Measurements from ENCODE around the gene ANKMY1.

Gene ANKMY1

GRCh38 chr2:240510513-240511210 is 47.1 kb downstream of the ANKMY1 start:
- Histone ChIP-seq H3K9ac (ENCODE audit: low read depth in 1 of 2, low read length in 2 of 2) (no peak overlapping the region), H3K4me3 (ENCODE audit: low read depth in 1 of 2, low read length in 2 of 2) (no peak overlapping the region), H3K27me3 (ENCODE audit: control insufficient read depth in 1 of 2, insufficient read depth in 2 of 2, low read length in 2 of 2) (no peaks in the 10 kb centered on the region), H3K4me1 (ENCODE audit: control insufficient read depth in 1 of 2, insufficient read depth in 2 of 2, low read length in 2 of 2) (peaks cover 3 to 7% of the 10 kb centered on the region in 2 donors), H3K27ac (ENCODE audit: low read depth, low read length) (no peak overlapping the region), H3K36me3 (ENCODE audit: control insufficient read depth in 1 of 2, insufficient read depth in 2 of 2, low read length in 2 of 2) (peaks cover 0 to 30% of the 10 kb centered on the region in 2 donors), H3K9me3 (ENCODE audit: control insufficient read depth in 1 of 2, low read length in 2 of 2) (no peaks in the 10 kb centered on the region)

- Histone ChIP-seq H3K4me1 (ENCODE audit: control insufficient read depth in 1 of 2, insufficient read depth in 2 of 2, low read length in 2 of 2) (peaks cover 3 to 7% of the 10 kb centered on the region in 2 donors), H3K36me3 (ENCODE audit: control insufficient read depth in 1 of 2, insufficient read depth in 2 of 2, low read length in 2 of 2) (peaks cover 0 to 30% of the 10 kb centered on the region in 2 donors), H3K4me3 (ENCODE audit: low read depth in 1 of 2, low read length in 2 of 2) (no peak overlapping the region), H3K27ac (ENCODE audit: low read depth, low read length) (no peak overlapping the region), H3K27me3 (ENCODE audit: control insufficient read depth in 1 of 2, insufficient read depth in 2 of 2, low read length in 2 of 2) (no peaks in the 10 kb centered on the region), H3K9ac (ENCODE audit: low read depth in 1 of 2, low read length in 2 of 2) (no peak overlapping the region), H3K9me3 (ENCODE audit: control insufficient read depth in 1 of 2, low read length in 2 of 2) (no peaks in the 10 kb centered on the region)
Observed at GRCh38 chr2:240509667-240510512, 47.9 kb downstream of the ANKMY1 start.

GRCh38 chr2:240508832-240509545 is 48.8 kb downstream of the ANKMY1 start:
- Histone ChIP-seq H3K9ac (ENCODE audit: low read depth in 1 of 2, low read length in 2 of 2) (no peak overlapping the region), H3K4me1 (ENCODE audit: control insufficient read depth in 1 of 2, insufficient read depth in 2 of 2, low read length in 2 of 2) (peaks cover 1 to 4% of the 10 kb centered on the region in 2 donors), H3K27ac (ENCODE audit: low read depth, low read length) (no peak overlapping the region), H3K36me3 (ENCODE audit: control insufficient read depth in 1 of 2, insufficient read depth in 2 of 2, low read length in 2 of 2) (peaks cover 0 to 32% of the 10 kb centered on the region in 2 donors), H3K4me3 (ENCODE audit: low read depth in 1 of 2, low read length in 2 of 2) (no peak overlapping the region), H3K9me3 (ENCODE audit: control insufficient read depth in 1 of 2, low read length in 2 of 2) (no peaks in the 10 kb centered on the region), H3K27me3 (ENCODE audit: control insufficient read depth in 1 of 2, insufficient read depth in 2 of 2, low read length in 2 of 2) (no peaks in the 10 kb centered on the region)

- H3K4me1 ChIP-seq (ENCODE audit: control insufficient read depth in 1 of 2, insufficient read depth in 2 of 2, low read length in 2 of 2), result no peaks in the 10 kb centered on the region
- H3K9me3 ChIP-seq (ENCODE audit: control insufficient read depth in 1 of 2, low read length in 2 of 2), result no peaks in the 10 kb centered on the region
- H3K27me3 ChIP-seq (ENCODE audit: control insufficient read depth in 1 of 2, insufficient read depth in 2 of 2, low read length in 2 of 2), result no peaks in the 10 kb centered on the region
- H3K4me3 ChIP-seq (ENCODE audit: low read depth in 1 of 2, low read length in 2 of 2), result no peak overlapping the region
- H3K9ac ChIP-seq (ENCODE audit: low read depth in 1 of 2, low read length in 2 of 2), result no peak overlapping the region
- H3K27ac ChIP-seq (ENCODE audit: low read depth, low read length), result no peak overlapping the region
- peaks cover 0 to 35% of the 10 kb centered on the region in 2 donors for H3K36me3 ChIP-seq (ENCODE audit: control insufficient read depth in 1 of 2, insufficient read depth in 2 of 2, low read length in 2 of 2)
Observed at GRCh38 chr2:240507778-240508251, 50.0 kb downstream of the ANKMY1 start.

GRCh38 chr2:240507060-240507777 is 50.6 kb downstream of the ANKMY1 start:
- Histone ChIP-seq H3K4me3 (ENCODE audit: low read depth in 1 of 2, low read length in 2 of 2) (no peak overlapping the region), H3K27ac (ENCODE audit: low read depth, low read length) (no peak overlapping the region), H3K36me3 (ENCODE audit: control insufficient read depth in 1 of 2, insufficient read depth in 2 of 2, low read length in 2 of 2) (peaks cover 0 to 30% of the 10 kb centered on the region in 2 donors), H3K27me3 (ENCODE audit: control insufficient read depth in 1 of 2, insufficient read depth in 2 of 2, low read length in 2 of 2) (no peaks in the 10 kb centered on the region), H3K9ac (ENCODE audit: low read depth in 1 of 2, low read length in 2 of 2) (no peak overlapping the region), H3K9me3 (ENCODE audit: control insufficient read depth in 1 of 2, low read length in 2 of 2) (no peaks in the 10 kb centered on the region), H3K4me1 (ENCODE audit: control insufficient read depth in 1 of 2, insufficient read depth in 2 of 2, low read length in 2 of 2) (no peaks in the 10 kb centered on the region)

GRCh38 chr2:240506406-240507059 is 51.3 kb downstream of the ANKMY1 start:
- H3K27ac ChIP-seq (ENCODE audit: low read depth, low read length), result no peak overlapping the region
- no peaks in the 10 kb centered on the region for H3K4me1 ChIP-seq (ENCODE audit: control insufficient read depth in 1 of 2, insufficient read depth in 2 of 2, low read length in 2 of 2)
- H3K36me3 ChIP-seq (ENCODE audit: control insufficient read depth in 1 of 2, insufficient read depth in 2 of 2, low read length in 2 of 2), result peaks cover 0 to 23% of the 10 kb centered on the region in 2 donors
- no peaks in the 10 kb centered on the region for H3K9me3 ChIP-seq (ENCODE audit: control insufficient read depth in 1 of 2, low read length in 2 of 2)
- no peaks in the 10 kb centered on the region for H3K27me3 ChIP-seq (ENCODE audit: control insufficient read depth in 1 of 2, insufficient read depth in 2 of 2, low read length in 2 of 2)
- H3K4me3 ChIP-seq (ENCODE audit: low read depth in 1 of 2, low read length in 2 of 2), result no peak overlapping the region
- no peak overlapping the region for H3K9ac ChIP-seq (ENCODE audit: low read depth in 1 of 2, low read length in 2 of 2)

- Histone ChIP-seq H3K27ac (ENCODE audit: low read depth, low read length) (no peak overlapping the region), H3K27me3 (ENCODE audit: control insufficient read depth in 1 of 2, insufficient read depth in 2 of 2, low read length in 2 of 2) (no peaks in the 10 kb centered on the region), H3K9ac (ENCODE audit: low read depth in 1 of 2, low read length in 2 of 2) (no peak overlapping the region), H3K4me3 (ENCODE audit: low read depth in 1 of 2, low read length in 2 of 2) (no peak overlapping the region), H3K36me3 (ENCODE audit: control insufficient read depth in 1 of 2, insufficient read depth in 2 of 2, low read length in 2 of 2) (peaks cover 0 to 17% of the 10 kb centered on the region in 2 donors), H3K4me1 (ENCODE audit: control insufficient read depth in 1 of 2, insufficient read depth in 2 of 2, low read length in 2 of 2) (no peaks in the 10 kb centered on the region), H3K9me3 (ENCODE audit: control insufficient read depth in 1 of 2, low read length in 2 of 2) (no peaks in the 10 kb centered on the region)
Observed at GRCh38 chr2:240505910-240506309, 51.9 kb downstream of the ANKMY1 start.

- H3K9ac ChIP-seq (ENCODE audit: low read depth in 1 of 2, low read length in 2 of 2), result no peak overlapping the region
Observed at GRCh38 chr2:240503848-240504247, 53.9 kb downstream of the ANKMY1 start.

GRCh38 chr2:240503375-240503774 is 54.4 kb downstream of the ANKMY1 start:
- H3K27me3 ChIP-seq (ENCODE audit: control insufficient read depth in 1 of 2, insufficient read depth in 2 of 2, low read length in 2 of 2), result no peaks in the 10 kb centered on the region
- no peak overlapping the region for H3K4me3 ChIP-seq (ENCODE audit: low read depth in 1 of 2, low read length in 2 of 2)
- H3K36me3 ChIP-seq (ENCODE audit: control insufficient read depth in 1 of 2, insufficient read depth in 2 of 2, low read length in 2 of 2), result peaks cover 5 to 22% of the 10 kb centered on the region in 2 donors
- no peaks in the 10 kb centered on the region for H3K9me3 ChIP-seq (ENCODE audit: control insufficient read depth in 1 of 2, low read length in 2 of 2)
- no peak overlapping the region for H3K27ac ChIP-seq (ENCODE audit: low read depth, low read length)
- H3K4me1 ChIP-seq (ENCODE audit: control insufficient read depth in 1 of 2, insufficient read depth in 2 of 2, low read length in 2 of 2), result no peaks in the 10 kb centered on the region
- H3K9ac ChIP-seq (ENCODE audit: low read depth in 1 of 2, low read length in 2 of 2), result no peak overlapping the region

More at GRCh38 chr2:240503848-240504247, 53.9 kb downstream of the ANKMY1 start:
- no peak overlapping the region for H3K27ac ChIP-seq (ENCODE audit: low read depth, low read length)
- no peak overlapping the region for H3K4me3 ChIP-seq (ENCODE audit: low read depth in 1 of 2, low read length in 2 of 2)
- no peaks in the 10 kb centered on the region for H3K4me1 ChIP-seq (ENCODE audit: control insufficient read depth in 1 of 2, insufficient read depth in 2 of 2, low read length in 2 of 2)
- no peaks in the 10 kb centered on the region for H3K9me3 ChIP-seq (ENCODE audit: control insufficient read depth in 1 of 2, low read length in 2 of 2)
- H3K36me3 ChIP-seq (ENCODE audit: control insufficient read depth in 1 of 2, insufficient read depth in 2 of 2, low read length in 2 of 2), result peaks cover 5 to 20% of the 10 kb centered on the region in 2 donors
- H3K27me3 ChIP-seq (ENCODE audit: control insufficient read depth in 1 of 2, insufficient read depth in 2 of 2, low read length in 2 of 2), result no peaks in the 10 kb centered on the region

All from duodenal mucosa (tissue), 2 donors.